ENCODE measurements around the gene FBRS.

Gene FBRS

DNA sequence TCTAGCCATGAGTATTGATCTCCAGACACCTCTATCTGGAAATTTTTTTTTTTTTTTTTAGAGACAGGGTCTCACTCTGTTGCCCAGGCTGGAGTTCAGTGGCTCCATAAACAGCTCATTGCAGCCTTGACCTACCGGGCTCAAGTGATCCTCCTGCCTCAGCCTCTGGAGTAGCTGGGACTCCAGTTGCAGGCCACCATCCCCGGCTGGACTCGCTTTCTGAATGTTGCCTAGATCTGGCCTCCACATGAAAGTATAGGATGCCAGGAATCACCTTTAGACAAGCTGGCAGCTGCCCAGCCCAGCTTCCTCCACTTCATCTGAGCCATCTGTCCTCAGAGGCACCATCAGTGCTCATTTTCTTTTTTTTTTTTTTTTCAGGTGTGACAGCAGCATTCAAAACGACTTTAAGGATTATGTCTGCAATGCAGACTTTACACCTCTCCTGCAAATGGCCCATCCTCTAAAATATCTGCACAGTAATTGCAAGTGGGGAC lies 13.8 kb upstream of the FBRS start:
- DNase-seq = no peak

DNA sequence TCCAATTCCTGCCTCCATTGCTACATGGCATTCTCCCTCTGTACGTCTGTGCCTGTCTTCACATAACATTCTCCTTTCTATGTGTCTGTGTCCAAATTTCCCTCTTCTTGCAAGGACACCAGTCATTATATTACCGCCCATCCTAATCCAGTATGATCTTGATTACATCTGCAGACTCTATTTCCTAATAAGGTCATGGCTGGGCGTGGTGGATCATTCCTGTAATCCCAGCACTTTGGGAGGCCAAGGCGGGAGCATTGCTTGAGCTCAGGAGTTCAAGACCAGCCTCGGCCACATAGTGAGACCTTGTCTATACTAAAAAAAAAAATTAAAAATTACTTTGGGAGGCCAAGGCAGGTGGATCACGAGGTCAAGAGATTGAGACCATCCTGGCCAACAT lies 12.5 kb upstream of the FBRS start:
- no peak for DNase-seq

DNA sequence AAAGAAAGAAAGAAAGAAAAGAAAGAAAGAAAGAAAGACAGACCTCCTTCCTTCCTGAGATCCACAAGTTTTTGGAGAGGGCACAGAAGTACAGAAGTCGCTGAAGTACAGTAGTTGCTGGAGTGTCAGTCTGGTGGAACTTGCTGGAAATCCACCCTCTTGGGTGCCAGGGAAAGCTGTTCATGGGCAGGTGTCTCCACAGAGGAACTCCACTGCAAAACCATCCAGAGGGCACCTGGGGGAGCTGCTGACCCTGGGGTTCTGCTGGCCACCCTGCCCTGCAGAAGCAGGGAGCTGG lies 11.0 kb upstream of the FBRS start:
- DNase-seq = no peak

DNA sequence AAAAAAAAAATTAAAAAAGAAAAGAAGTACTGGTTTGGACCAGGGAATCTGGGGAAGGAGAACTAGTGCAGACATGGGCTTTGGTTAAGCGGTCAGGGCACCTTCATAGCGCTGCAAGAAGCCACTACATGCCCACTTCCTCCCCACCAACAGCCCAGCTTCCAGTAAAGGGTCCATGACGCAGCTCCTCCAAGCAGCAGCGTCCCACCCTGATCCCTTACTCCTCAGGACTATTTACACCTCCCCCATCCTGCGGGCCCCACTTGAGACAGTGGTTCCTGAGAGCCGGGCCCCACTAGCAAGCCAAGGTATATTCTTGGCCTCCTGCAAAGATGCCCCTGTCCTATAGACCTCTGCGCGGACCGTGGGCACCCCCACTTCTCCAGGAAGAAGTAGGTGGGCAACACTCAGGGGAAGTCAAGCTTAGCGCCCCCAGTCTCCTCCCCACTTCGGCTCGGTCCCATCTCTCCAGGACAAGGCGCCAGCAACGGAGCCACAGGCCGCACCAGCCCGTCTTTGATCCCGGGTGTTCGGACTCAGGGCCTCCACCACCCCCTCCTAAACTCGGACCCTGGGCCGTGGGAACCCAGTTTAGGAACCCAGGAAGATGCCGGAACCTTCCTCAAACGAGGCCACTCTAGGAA lies 8.4 kb upstream of the FBRS start:
- peak; percentile 6 for DNase-seq

DNA sequence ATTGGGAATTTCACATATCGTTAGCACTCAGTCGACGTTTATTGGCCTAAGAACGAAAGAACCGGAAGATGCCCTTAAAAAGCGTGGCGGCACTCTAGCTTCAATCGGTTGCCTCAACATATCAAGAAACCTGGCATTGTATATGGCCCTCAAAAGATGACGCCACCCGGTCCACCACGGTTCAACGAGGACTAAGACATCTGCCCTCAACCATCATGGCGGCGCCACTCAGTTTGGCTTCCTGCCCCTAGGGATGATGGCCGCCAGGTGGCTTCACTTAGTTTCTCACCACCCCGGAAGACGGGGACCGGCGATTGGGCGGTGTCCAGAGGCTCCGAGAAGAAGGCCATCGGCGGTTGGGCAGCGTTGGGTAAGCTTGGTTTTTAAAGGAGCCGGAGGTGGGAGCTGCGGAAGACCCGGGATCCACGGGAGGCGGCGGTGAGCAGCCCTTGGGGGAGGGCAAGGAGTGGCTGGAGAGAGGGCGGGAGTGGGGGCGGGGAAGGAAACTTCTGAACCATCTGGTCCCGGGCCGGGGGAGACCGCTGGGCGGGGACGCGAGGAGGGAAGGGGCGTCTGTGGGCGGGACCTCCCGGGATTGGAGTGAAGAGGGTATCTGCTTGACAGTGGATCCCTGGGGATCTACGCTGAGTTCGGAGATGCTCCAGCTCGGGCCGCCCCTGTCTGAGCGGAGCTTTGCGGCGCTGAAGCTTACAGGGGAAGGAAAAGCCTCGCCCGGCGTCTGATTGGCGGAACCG lies 7.7 kb upstream of the FBRS start, which contains the start of gene PRR14:
PRR14 (plus strand) TSS at position 592 of the 755 bp plus-strand sequence. CDS start 686 bp downstream, outside the sequence.
- peak; percentile 100 for DNase-seq

DNA sequence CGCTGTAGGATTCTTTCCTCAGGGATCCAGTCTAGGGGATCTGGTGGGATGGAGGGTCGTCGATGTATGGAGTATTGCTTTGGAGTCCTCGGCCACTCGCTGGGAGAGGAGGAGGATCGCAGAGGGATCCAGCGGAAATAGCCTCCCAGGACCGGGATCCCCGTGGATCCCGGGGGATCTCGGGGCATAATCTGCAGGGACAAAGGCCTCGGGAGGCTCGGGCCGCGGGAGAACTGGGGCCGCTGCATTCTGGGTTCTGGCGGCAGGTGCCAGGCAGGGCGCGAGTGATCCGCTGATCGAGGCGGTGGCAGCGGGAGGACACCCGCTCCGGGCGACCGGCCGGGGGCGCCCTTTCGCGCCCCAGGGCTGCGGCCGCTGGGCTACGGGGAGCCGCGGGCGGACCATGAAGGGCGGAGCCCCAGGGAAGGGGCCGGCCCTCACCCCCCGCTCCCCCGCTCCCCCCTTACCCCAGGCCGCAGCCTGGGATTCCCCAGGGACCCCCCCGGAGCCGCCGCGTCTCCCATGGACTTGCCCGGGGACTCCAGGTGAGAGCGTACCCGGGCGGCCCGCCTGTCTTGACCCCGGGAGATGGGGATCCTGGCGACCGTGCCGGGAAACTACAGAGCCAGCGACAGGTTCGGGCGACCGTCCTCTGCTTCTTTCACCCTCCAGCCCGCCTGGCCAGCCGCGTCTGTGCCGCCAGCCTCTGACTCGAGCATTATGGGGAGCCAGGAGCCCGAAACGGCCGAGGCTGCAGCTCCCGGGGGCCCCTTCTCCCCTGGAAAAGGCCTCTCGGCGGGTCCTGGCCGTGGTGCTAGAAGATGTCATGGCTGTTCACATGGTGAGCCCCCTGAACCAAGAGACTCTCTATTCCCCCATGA lies 6.9 kb upstream of the FBRS start:
- peak; percentile 69 for DNase-seq

DNA sequence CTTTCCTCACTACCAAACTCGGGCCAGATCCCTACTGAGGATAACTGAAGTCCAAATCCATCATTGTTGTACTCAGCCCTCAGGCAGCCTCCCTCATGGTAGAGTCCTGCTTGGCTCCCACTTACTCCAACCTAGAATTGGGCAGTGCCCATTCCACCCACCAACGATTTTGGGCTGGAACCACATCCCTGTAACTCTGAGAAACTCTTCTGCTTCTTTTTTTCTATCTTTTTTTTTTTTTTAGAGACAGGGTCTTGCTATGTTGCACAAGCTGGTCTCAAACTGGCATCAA lies 6.3 kb upstream of the FBRS start:
- no peak for DNase-seq

DNA sequence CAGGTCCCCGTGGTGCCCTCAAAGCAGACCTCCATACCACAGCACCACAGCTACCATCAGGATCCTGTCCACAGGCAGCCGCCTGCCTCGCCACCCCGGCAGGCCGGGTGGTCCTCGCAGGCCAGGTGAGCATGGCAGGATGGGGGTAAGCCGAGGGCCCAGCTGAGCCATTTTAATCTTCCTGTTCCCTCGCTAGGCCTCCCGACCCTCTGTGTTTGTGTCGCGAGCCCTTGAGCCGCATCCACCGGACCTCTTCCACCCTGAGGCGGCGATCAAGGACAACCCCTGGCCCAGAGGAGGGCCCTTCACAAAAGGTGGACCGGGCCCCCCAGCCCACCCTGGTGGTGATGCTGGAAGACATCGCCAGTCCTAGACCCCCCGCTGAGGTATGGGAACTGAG lies 5.5 kb upstream of the FBRS start:
- no peak for DNase-seq

DNA sequence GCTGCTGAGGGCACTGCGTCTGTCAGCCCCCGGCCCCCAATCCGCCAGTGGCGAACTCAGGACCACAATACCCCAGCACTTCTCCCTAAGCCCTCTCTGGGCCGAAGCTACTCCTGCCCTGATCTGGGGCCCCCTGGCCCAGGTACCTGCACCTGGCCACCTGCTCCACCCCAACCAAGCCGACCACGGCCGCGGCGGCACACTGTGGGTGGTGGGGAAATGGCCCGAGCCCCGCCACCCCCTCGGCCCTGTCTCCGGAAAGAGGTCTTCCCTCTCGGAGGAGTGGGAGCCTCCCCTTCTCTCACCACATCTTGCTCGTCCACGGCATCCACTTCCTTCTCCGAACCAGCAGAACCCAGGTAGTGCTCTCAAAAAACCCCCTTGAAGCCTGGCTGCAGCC lies 3.4 kb upstream of the FBRS start:
- no peak for DNase-seq

DNA sequence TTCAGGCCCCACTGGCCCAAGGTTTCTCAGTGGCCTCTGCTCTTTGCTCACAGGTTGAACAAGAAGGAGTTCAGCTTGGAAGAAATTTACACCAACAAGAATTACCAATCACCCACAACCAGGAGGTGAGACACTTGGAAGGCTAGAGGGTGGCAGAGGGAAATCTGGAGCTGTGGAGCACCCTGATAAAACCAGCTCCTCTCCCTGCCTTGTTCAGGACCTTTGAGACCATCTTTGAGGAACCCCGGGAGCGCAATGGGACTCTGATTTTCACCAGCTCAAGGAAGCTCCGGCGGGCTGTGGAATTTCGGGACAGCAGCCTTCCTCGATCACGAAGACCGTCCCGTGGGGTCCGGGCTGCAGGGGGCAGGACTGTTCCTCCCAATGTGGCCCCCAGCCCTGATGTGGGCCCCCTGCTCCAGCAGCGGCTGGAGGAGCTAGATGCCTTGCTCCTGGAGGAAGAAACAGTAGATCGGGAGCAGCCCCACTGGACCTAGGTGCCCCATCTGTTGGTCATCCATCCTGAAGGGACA lies 2.4 kb upstream of the FBRS start:
- no peak for DNase-seq

DNA sequence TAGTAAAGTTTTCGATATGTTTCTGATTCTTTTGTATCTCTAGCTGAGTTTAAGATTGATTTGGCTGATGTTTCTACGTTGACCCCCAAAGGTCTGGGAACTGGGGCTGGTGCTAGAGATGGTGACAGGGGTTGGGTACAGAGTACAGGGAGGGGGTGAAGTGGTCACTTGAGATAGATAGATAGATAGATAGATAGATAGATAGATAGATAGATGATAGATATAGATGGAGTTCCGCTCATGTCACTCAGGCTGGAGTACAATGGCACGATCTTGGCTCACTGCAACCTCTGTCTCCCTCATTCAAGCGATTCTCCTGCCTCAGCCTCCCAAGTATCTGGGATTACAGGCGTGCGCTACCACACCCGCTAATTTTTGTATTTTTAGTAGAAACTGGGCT lies 1.8 kb upstream of the FBRS start:
- no peak for DNase-seq

DNA sequence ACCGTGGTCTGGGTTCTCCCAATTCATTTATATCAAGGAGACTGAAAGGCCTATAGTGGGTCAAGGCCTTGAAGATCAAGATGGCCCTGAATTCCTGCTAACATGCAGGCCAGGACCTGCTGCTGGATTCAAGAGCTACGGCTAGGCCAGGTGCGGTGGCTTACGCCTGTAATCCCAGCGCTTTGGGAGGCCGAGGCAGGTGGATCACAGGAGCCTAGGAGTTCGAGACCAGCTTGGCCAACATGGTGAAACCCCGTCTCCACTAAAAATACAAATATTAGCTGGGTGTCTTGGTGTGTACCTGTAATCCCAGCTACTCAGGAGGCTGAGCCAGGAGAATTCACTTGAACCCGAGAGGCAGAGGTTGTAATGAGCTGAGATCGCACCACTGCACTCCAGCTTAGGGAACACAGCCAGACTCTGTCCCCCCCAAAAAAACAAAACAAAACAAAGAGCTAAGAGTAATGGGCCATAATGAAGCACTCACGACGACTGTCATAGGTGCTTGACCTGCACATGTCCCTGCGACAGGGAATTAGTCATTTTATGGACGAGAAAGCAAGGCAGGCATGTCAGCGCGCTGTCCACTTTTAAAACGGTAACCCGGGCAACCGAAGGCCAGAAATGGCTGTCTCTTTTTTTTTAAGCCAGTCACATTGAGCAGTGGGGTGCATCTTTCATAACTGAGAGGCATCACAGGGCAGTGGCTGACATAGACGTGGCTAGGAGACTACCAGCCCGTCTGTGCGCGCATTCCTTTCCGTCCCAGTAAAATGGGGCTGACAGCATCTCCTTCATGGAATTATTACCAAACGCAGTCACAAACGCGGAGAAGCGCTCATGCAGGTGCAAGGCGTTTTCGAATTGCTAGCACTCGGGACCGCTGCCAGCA lies 1.0 kb upstream of the FBRS start:
- no peak for DNase-seq

DNA sequence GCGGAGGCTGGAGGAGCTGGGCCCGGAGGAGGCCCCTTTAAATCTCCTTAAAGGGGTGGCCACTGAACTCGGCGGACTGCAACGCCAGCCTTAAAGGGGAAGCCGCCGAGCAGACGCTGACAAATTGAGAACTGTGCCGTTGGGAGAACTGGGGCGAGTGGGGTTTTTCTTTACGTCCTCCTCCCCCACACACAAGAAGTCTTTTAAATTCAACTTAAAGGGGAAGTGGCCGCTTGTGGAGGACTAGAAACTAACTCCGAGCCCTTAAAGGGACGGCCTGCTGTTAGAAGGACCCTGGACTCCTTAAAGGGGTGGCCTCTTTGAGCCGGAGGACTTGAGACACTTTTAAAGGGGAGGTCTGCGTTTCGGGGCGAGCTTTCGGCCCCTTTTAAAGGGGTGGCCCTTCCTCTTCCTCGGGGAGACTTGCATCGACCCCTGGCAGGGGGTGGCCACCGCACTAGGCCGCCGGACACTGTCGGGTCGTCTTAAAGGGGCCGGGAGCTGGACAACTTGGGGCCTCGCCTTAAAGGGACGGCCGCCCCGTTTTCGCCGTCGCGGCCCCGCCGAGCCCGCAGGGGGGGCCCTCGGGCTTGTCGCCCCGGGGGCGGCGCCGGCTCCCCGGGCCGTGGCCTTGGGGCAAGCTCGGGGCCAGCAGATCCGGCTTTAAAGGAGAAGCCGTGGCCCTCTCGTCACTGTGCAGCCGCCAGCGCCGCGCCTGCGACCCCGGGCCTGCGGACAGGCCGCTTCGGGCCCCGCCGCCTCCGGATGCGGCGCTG lies 688 bp downstream of the FBRS start:
- peak; percentile 97 for DNase-seq

DNA sequence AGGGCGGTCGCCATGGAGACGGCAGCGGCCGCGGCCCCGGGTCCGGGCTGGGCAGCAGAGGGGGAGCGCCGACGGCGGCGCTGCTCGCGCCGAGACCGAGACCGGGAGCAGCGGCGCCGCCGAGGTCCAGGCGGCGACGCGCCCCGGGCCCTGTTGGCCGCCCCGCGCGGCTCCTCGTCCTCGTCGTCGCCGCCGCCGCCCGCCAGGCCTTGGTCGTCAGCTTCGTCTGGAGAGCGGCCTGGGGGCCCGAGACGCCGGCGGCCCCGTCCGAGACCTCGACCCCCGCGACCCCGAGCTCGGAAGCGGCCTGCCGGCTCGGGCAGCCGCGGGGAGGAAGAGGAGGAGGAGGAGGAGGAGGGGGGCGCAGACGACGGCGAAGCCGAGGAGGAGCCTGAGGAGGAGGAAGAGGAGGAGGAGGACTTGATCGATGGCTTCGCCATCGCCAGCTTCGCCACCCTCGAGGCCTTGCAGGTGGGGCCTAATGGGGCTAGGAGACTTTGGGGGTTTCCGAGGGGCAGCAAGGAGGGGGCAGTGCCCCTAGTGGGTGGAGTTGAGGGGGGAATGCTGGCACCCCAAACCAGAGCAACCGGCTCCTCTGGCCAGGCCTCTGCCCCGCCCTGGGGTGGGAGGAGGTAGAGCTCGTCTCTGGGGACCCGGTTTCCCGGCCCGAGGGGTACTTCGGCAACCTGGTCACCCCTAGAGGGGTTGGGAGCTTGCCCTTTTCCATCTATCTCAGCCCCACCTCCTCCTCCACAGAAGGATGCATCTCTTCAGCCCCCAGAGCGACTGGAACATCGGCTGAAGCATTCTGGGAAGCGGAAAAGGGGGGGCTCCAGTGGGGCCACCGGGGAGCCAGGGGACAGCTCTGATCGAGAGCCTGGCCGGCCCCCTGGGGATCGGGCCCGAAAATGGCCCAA lies 1.5 kb downstream of the FBRS start:
- DNase-seq = no peak

DNA sequence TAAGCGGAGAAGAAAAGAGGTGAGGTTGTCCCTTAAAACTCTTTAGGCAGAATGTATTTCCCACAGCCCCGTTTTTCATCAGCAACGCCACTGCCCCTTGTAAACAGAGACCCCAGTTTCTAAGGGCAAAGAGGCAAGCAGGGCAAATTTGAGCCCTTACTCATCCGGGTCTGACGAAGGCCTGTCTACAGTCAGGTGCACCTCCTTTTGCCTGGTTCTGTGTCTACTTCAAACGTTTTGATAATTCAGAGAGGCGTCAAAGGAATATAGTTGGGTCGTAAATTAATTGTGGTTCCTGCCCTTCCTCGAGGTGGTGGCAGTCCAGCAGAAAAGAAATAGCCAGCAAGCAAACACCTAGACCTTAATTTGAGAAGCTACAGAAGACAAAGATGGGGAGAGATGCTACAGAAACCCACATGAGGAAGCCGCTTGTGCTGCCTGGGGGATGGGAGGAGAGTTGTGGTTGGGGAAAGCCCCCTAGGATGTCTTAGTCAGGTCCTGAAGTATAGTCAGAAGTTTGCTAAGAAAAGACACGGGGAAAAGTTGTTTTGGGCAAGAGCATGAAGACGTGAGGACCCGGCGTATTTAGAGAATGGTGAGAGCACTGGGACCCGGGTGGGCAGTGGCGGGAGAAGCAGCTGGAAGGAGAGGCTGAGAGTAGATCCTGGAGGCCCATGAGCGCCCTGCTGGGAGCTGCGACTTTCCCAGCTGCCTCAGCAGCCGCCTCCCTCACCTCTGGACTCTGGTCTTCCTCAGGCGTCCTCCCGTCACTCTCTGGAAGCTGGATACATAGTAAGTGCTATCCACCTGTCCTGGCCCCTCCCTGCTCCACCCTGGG lies 2.4 kb downstream of the FBRS start:
- peak; percentile 15 for DNase-seq

DNA sequence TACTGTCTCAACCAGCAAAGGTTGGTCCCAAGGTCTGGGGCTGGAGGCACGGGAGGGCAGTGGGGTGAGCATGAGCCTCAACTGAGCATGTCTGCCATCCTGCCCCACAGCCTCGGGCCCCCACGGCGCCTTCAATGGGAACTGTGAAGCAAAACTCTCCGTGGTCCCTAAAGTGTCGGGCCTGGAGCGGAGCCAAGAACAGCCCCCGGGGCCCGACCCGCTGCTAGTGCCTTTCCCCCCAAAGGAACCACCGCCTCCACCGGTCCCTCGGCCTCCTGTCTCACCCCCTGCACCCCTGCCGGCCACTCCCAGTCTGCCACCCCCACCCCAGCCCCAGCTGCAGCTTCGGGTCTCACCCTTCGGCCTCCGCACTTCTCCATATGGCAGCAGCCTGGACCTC lies 4.2 kb downstream of the FBRS start:
- no peak for DNase-seq

DNA sequence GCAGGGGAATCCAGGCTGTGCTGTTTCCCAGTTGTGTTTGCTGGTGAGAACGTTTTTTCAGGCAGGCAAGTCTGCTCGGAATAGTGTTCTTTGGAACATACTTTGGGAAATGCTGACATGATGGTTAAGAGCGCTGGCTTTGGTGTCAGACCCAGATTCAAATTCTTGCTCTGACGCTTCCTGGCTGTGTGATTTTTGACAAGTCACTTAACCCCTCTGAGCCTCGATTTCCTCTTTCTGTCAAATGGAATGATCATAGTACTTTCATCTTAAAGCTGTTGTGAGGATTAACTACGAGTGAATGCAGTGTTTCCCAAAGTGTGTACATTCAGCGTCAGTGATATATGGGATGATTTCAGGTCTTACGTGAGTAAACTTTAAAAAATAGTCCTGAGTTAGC lies 4.8 kb downstream of the FBRS start:
- no peak for DNase-seq

DNA sequence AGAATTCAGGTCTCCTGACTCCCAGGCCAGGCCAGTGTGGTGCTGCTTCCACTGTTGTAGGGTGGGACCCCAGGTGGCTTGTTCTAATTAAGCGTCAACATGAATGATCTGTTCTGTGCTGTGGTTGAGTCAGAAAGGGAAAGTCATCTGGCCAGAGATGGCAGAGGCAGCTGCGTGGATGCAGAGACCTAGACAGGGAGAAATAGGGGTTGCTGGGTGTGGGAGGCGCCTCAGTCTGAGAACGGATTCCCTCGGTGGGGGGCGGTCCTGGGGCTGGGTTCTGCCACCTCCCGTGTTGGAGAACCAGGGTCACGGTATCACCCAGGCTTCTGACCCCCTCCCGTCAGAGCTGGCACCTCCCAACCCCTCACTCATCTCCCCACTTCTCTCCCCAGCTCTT lies 5.6 kb downstream of the FBRS start:
- DNase-seq = no peak

DNA sequence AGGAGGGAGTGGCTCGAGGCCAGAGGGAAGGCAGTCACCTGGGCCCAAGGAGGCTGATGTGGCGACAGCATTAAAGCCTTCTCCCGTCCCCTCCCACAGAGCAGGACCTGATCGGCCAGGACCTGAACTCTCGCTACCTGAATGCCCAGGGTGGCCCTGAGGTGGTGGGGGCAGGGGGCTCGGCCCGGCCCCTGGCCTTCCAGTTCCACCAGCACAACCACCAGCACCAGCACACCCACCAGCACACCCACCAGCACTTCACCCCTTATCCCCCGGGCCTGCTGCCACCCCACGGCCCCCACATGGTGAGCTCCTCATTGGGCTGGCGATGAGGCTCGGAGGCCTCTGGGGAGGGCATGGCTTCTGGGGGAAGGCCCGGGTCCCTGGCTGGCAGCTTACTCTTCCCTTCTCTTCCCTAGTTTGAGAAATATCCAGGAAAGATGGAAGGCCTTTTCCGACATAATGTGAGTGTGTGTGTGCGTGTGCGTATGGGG lies 6.4 kb downstream of the FBRS start:
- no peak for DNase-seq

Data from fibroblast of skin of back (primary cell).